Body of pancreas (tissue), 4 donors: Measurements from ENCODE around the gene IQSEC1. TPM values are rescaled to one million over a fixed set of nuclear protein-coding genes. Genes with fewer than 3 reads are reported as not detected.

Experiments used
- ATAC-seq: fragments of 150-250 bp; one replicate; pipeline ENCODE4 v1.9.1; 2016
- DNase-seq, 4 donors: peaks; one replicate each; pipeline ENCODE4 v3.0.0-alpha.2; 2019
- H3K27ac ChIP-seq, 4 donors: fragments of 200-600 bp; sonication (generic); 1 replicate in 3 of 4; 2 replicates in 1 of 4; pipeline versions ENCODE4 v1.5.1 to v1.6.1; 2016 to 2019; ENCODE audit warnings: mild to moderate bottlenecking in 1 of 4, mixed read lengths in 1 of 4, moderate library complexity in 1 of 4
- H3K27me3 ChIP-seq, 2 donors: fragments of 200-600 bp; sonication (generic); one replicate each; pipeline ENCODE4 v1.6.0; 2016; ENCODE audit warnings: mild to moderate bottlenecking in 1 of 2
- H3K36me3 ChIP-seq, 2 donors: fragments of 200-600 bp; sonication (generic); replicated peaks in 1 of 2; 2 replicates each; pipeline ENCODE4 v1.5.1; 2016; ENCODE audit warnings: low read depth in 2 of 2; ENCODE audit not compliant: insufficient read depth in 1 of 2
- H3K4me1 ChIP-seq: fragments of 200-600 bp; sonication (generic); one replicate; pipeline ENCODE4 v1.6.0; 2016
- H3K4me3 ChIP-seq, 2 donors: fragments of 200-600 bp; sonication (generic); 1 replicate in 1 of 2; 2 replicates in 1 of 2; pipeline ENCODE4 v1.5.1; 2016 to 2019
- H3K9me3 ChIP-seq, 3 donors: fragments of 200-600 bp; sonication (generic); 1 replicate in 2 of 3; 2 replicates in 1 of 3; pipeline ENCODE4 v1.5.1; 2016
- CTCF ChIP-seq, 7 experiments: fragments of 450-650 bp in 4 of 7; fragments of 200-600 bp in 3 of 7; sonication (generic) in 3 of 7; IDR thresholded peaks; one replicate each; pipeline ENCODE4 v1.5.1; 2016 to 2019; ENCODE audit warnings: antibody characterized with exemption in 7 of 7
- POLR2A ChIP-seq, 3 donors: fragments of 450-650 bp; IDR thresholded peaks; one replicate each; pipeline ENCODE4 v1.6.1; 2016; ENCODE audit warnings: antibody characterized with exemption in 3 of 3, mild to moderate bottlenecking in 2 of 3
- WGBS, 2 donors: methylation state at CpG; one replicate each; pipeline ENCODE4 v1.1.5; 2017; 5-methylcytosine and 5-hydroxymethylcytosine counted together
- intact Hi-C: fragments of 100-400 bp; cut with DNase I; formaldehyde crosslinking; loops from one replicate; pipeline ENCODE4 v1.15.1; 2023
- total RNA-seq, 2 donors: library from RNA; depleted of rRNA; stranded (reverse); fragments of >200 nt; gene quantifications; one replicate each; pipeline ENCODE4 v1.1.0, GENCODE V29; 2016

Gene IQSEC1
- total RNA-seq, 2 donors from 2014 or later: 29.6 to 42.2 TPM

GRCh38 chr3:13071695-13072094 lies 1.5 kb downstream of the IQSEC1 start:
- TF ChIP-seq POLR2A (IDR thresholded peaks at IDR 0.05): no peak
- no peak for DNase-seq
- Histone ChIP-seq H3K27me3 (no peaks in the 10 kb centered on the region), H3K36me3 (no peaks in the 10 kb centered on the region), H3K27ac (no peak overlapping the region), H3K4me1 (no peaks in the 10 kb centered on the region), H3K9me3 (no peaks in the 10 kb centered on the region), H3K4me3 (no peak overlapping the region)
- WGBS, 2 donors: 78 to 100% methylated on average over 5 to 8 of the region's 13 CpGs
- no peak for ATAC-seq
- intact Hi-C loops: no loop called here

DNA sequence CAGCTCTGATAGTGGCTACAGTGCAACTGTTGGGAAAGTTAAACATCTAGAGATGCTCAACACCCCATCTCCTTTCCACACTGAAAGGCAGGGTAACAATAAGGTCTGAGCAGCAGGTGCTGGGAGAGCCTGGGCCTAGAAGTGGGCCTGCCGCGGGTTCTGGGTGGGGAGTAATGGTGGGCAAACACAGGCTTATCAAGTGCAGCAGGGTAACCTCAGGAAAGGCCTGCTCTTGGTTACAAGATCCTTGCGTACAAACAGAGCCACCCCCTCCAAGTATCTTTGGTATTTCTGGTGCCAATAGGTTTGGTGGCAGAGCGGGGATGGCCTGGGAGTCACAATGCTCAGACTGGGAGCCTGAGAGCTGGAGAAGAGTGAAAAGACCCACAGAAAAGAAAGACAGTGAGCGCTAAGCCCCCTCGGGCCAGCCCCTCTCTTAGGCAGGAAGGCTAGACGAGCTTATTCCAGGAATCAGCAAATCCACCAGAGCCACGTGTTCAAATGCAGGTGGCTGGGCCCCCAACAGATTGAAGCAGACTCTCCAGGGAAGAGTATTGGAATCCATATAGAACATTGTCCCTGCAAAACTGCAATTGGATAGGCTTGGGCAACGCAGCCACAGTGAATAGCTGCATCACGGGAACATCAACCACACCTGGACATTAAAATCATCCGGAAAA lies 2.7 kb downstream of the IQSEC1 start:
- Histone ChIP-seq H3K36me3 (no peaks in the 10 kb centered on the region), H3K9me3 (no peaks in the 10 kb centered on the region), H3K4me3 (no peak overlapping the region), H3K4me1 (no peaks in the 10 kb centered on the region), H3K27ac (no peak overlapping the region), H3K27me3 (no peaks in the 10 kb centered on the region)
- ATAC-seq (no peak), DNase-seq (no peak)
- WGBS, 2 donors: 76 to 90% methylated on average over 11 of the region's 11 CpGs
- TF ChIP-seq CTCF (IDR thresholded peaks at IDR 0.05) (no peak), POLR2A (IDR thresholded peaks at IDR 0.05) (no peak)
- intact Hi-C loops: no loop called here

DNA sequence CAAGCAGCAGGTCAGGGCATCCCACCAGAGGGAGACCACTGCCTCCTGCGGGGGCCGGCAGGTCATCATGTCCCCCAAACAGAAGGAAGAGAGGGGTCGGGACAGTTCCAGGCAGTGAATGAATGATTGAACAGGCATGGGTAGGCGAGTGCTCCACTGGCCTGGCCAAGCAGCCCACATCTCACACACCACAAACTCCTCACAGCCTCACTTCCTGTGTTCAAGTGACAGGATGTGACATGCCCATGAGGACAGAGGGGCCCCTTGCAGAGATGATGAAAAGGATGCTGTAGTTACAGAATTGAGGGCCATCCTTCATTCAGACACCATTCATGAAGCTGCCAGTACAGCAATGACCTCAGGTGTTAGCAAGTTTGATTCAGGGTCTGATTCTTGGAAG lies 3.7 kb downstream of the IQSEC1 start:
- intact Hi-C loops: no loop called here
- 91% methylated on average over 4 of the region's 4 CpGs for WGBS, 2 donors
- no peak overlapping the region for H3K27ac ChIP-seq
- ATAC-seq (no peak), DNase-seq (peak in 1 of 4 donors; percentile 13)
- TF ChIP-seq POLR2A (IDR thresholded peaks at IDR 0.05) (no peak), CTCF (IDR thresholded peaks at IDR 0.05) (no peak)
- no peaks in the 10 kb centered on the region for H3K27me3 ChIP-seq
- H3K4me1 ChIP-seq: no peaks in the 10 kb centered on the region
- H3K9me3 ChIP-seq: no peaks in the 10 kb centered on the region
- no peaks in the 10 kb centered on the region for H3K36me3 ChIP-seq
- H3K4me3 ChIP-seq: no peak overlapping the region

DNA sequence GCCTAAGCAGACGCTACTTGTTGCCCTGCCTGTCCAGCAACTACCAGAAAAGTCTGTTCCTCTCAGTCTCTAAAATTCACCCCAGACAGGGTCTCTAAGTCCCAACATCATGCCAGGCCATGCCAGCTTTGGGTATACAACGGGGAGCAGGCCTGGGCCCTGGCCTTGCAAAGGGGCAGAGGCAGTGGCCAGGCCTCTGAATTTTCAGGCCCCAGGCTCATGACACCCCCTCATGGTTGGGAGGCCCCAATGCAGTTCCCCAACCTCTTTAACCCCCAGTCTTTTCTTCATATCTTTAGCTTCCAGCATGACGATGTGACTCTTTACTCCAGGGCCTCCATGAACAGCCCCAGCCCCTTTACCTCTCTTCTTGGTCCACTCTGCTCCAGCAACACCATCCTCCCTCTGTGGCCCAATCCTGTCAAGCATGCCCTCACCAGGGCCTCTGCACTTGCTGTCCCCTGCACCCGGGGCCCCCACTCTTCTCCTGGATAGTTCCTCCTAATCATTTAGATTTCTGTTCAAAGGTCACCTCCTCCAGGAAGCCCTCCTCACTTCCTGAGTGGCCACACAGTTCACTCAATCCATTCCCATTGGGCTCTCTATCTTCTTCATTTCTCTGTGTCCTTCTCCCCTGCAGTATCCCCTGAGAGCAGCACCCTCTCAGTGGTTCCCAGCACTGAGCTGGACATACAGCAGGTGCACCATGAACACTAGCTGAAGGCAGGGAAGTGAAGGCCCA lies 4.8 kb downstream of the IQSEC1 start:
- intact Hi-C loops: no loop called here
- no peak for ATAC-seq
- H3K36me3 ChIP-seq: no peaks in the 10 kb centered on the region

More for the DNA sequence above, 4.8 kb downstream of the IQSEC1 start:
- DNase-seq: no peak
- H3K4me1 ChIP-seq: no peaks in the 10 kb centered on the region
- WGBS, 2 donors: 58 to 60% methylated on average over 3 of the region's 4 CpGs
- H3K27ac ChIP-seq: no peak overlapping the region
- TF ChIP-seq POLR2A (IDR thresholded peaks at IDR 0.05) (no peak), CTCF (IDR thresholded peaks at IDR 0.05) (no peak)
- H3K4me3 ChIP-seq: no peak overlapping the region
- no peaks in the 10 kb centered on the region for H3K27me3 ChIP-seq
- H3K9me3 ChIP-seq: no peaks in the 10 kb centered on the region
